IPS DF 6.9 (cell line): ENCODE data around the gene C10orf53.
"Not testable (repeated sequence)": the region's sequence is repeated elsewhere in the genome, so short reads cannot be mapped to it uniquely, and the experiment has no call there.

Source experiments
- DNase-seq: peaks from one replicate; pipeline ENCODE4 v3.0.0-alpha.2; 2013; ENCODE audit warnings: low read depth, low spot score
- H3K27ac ChIP-seq: one replicate; pipeline ENCODE4 v1.5.1; 2013; ENCODE audit warnings: low read length, control low read depth
- H3K27me3 ChIP-seq: 2 replicates; pipeline ENCODE4 v1.6.1; 2013; ENCODE audit warnings: mild to moderate bottlenecking, low read length; ENCODE audit not compliant: control insufficient read depth, insufficient read depth
- H3K36me3 ChIP-seq: 2 replicates; pipeline ENCODE4 v1.6.1; 2013; ENCODE audit warnings: low read length; ENCODE audit not compliant: control insufficient read depth, insufficient read depth
- H3K4me1 ChIP-seq: 2 replicates; pipeline ENCODE4 v1.6.1; 2013; ENCODE audit warnings: low read length; ENCODE audit not compliant: control insufficient read depth, insufficient read depth
- H3K4me3 ChIP-seq: 2 replicates; pipeline ENCODE4 v1.5.1; 2013; ENCODE audit warnings: mild to moderate bottlenecking, low read length
- H3K9me3 ChIP-seq: 2 replicates; pipeline ENCODE4 v1.6.1; 2013; ENCODE audit warnings: low read length, inconsistent platforms; ENCODE audit not compliant: control insufficient read depth, insufficient read depth
- WGBS: extraction: QIAGEN DNeasy Blood & Tissue Kit; methylation state at CpG from one replicate; pipeline ENCODE4 v1.1.7; 2013; ENCODE audit warnings: mixed read lengths, missing lambda C conversion rate; ENCODE audit not compliant: insufficient read length, insufficient coverage; 5-methylcytosine and 5-hydroxymethylcytosine counted together

The C10orf53 gene

GRCh38 chr10:49710966-49711365 lies 31.5 kb downstream of the C10orf53 start:
- Histone ChIP-seq H3K36me3 (no peaks in the 10 kb centered on the region), H3K4me3 (no peak overlapping the region), H3K27me3 (no peaks in the 10 kb centered on the region), H3K9me3 (no peaks in the 10 kb centered on the region), H3K4me1 (no peaks in the 10 kb centered on the region), H3K27ac (no peak overlapping the region)
- DNase-seq = no peak
- no CpG with 5 or more reads among the region's 6 CpGs for WGBS

- no peak overlapping the region for H3K27ac ChIP-seq
- no peak for DNase-seq
- no CpG with 5 or more reads among the region's 8 CpGs for WGBS
- no peaks in the 10 kb centered on the region for H3K27me3 ChIP-seq
- H3K4me1 ChIP-seq = no peaks in the 10 kb centered on the region
- H3K4me3 ChIP-seq = no peak overlapping the region
- H3K9me3 ChIP-seq = no peaks in the 10 kb centered on the region
- H3K36me3 ChIP-seq = no peaks in the 10 kb centered on the region
Measured at GRCh38 chr10:49711481-49711880, 32.0 kb downstream of the C10orf53 start.

- WGBS = no CpG with 5 or more reads among the region's 5 CpGs
- no peaks in the 10 kb centered on the region for H3K27me3 ChIP-seq
- H3K4me3 ChIP-seq = no peak overlapping the region
- no peaks in the 10 kb centered on the region for H3K4me1 ChIP-seq
- no peak for DNase-seq
- no peaks in the 10 kb centered on the region for H3K36me3 ChIP-seq
- no peak overlapping the region for H3K27ac ChIP-seq
- no peaks in the 10 kb centered on the region for H3K9me3 ChIP-seq
Measured at GRCh38 chr10:49713266-49713665, 33.8 kb downstream of the C10orf53 start.

GRCh38 chr10:49715157-49715556 lies 35.7 kb downstream of the C10orf53 start:
- H3K36me3 ChIP-seq, H3K9me3 ChIP-seq, H3K4me1 ChIP-seq, DNase-seq, H3K27me3 ChIP-seq, H3K27ac ChIP-seq, H3K4me3 ChIP-seq: not testable (repeated sequence)
- WGBS = no CpG with 5 or more reads among the region's 7 CpGs

DNA sequence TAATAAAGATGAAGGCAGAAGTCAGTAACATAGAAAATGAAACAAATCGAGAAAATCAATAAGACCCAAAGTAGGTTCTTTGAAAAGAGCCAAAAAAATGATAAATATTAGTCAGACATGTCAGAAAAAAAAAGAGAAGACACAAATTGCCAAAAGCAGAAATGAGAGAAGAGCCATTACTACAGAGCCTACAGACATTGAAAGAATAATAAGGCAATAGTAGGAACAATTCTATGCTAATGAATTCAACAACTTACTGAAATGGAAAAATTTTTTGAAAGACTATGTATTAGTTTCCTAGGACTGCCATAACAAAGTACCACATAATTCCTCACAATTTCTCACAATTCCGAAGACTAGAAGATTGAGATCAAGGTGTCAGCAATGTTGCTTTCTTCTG lies 47.1 kb downstream of the C10orf53 start:
- no CpG with 5 or more reads among the region's 2 CpGs for WGBS
- H3K9me3 ChIP-seq = no peaks in the 10 kb centered on the region; the same call in 1 of the 2 replicates
- H3K4me1 ChIP-seq = 0 out of 2 replicates have a peak, but pooled peaks cover 1% of the 10 kb centered on the region
- no peaks in the 10 kb centered on the region for H3K36me3 ChIP-seq
- H3K4me3 ChIP-seq = no peak overlapping the region
- H3K27me3 ChIP-seq = no peaks in the 10 kb centered on the region
- DNase-seq = no peak
- H3K27ac ChIP-seq = no peak overlapping the region

- no peak for DNase-seq
- Histone ChIP-seq H3K36me3 (peaks cover 14% of the 10 kb centered on the region), H3K4me3 (no peak overlapping the region), H3K4me1 (no peaks in the 10 kb centered on the region; the same call in 1 of the 2 replicates), H3K27me3 (no peaks in the 10 kb centered on the region), H3K27ac (no peak overlapping the region), H3K9me3 (no peaks in the 10 kb centered on the region)
- no CpG with 5 or more reads among the region's 7 CpGs for WGBS
Measured at GRCh38 chr10:49733866-49734265, 54.4 kb downstream of the C10orf53 start.

DNA sequence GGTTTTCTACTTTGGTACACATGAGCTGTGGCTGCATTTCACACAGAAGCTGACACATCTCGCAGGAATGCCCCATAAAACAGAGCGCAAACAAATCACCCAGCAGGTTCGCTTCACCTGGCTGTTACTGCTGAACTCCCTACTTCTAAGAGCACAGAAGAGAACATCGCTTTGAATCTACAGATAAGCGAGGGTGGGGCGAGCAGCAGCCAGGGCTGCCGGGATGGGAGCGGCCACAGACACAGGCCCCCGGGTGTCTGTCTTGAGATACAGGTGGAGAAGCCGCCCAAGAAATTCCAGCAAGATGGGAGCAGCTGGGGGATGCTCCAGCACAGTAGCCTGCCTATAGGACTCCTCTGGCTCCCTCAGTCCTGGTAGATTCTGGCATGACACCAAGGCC lies 55.2 kb downstream of the C10orf53 start:
- Histone ChIP-seq H3K4me1 (no peaks in the 10 kb centered on the region; the same call in 1 of the 2 replicates), H3K27ac (no peak overlapping the region), H3K27me3 (no peaks in the 10 kb centered on the region), H3K9me3 (no peaks in the 10 kb centered on the region), H3K36me3 (peaks cover 14% of the 10 kb centered on the region), H3K4me3 (no peak overlapping the region)
- DNase-seq = no peak
- WGBS = no CpG with 5 or more reads among the region's 10 CpGs

DNA sequence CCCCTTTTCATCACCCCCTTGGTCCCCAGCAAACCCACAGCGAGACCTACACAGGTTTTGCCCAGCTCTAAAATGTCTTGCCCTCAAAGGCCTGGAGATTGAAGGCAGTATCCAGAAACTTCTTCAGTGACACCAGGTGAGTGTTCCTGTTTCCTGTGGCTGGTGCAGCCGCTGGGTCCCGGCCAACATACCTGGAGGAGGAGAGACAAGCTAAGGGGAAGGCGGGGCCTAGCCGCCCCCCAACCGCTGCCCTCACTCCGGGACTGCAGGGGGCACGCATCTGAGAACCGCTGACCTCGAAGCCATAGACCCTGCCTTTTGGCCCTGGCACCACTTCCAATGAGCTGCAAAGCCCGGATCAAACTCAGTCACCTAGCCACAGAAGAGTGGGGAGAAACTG lies 55.7 kb downstream of the C10orf53 start:
- no peak overlapping the region for H3K4me3 ChIP-seq
- WGBS = no CpG with 5 or more reads among the region's 11 CpGs

GRCh38 chr10:49735848-49736563 lies 56.6 kb downstream of the C10orf53 start:
- H3K27me3 ChIP-seq = no peaks in the 10 kb centered on the region
- H3K36me3 ChIP-seq = peaks cover 17% of the 10 kb centered on the region
- H3K4me3 ChIP-seq = no peak overlapping the region
- H3K9me3 ChIP-seq = no peaks in the 10 kb centered on the region
- H3K4me1 ChIP-seq = no peaks in the 10 kb centered on the region; the same call in 1 of the 2 replicates
- no peak overlapping the region for H3K27ac ChIP-seq
- no peak for DNase-seq
- no CpG with 5 or more reads among the region's 23 CpGs for WGBS

More for the DNA sequence above, 55.7 kb downstream of the C10orf53 start:
- Histone ChIP-seq H3K36me3 (peaks cover 14% of the 10 kb centered on the region), H3K27me3 (no peaks in the 10 kb centered on the region), H3K27ac (no peak overlapping the region), H3K4me1 (no peaks in the 10 kb centered on the region; the same call in 1 of the 2 replicates), H3K9me3 (no peaks in the 10 kb centered on the region)
- no peak for DNase-seq

GRCh38 chr10:49736564-49737113 lies 57.2 kb downstream of the C10orf53 start:
- H3K4me3 ChIP-seq = no peak overlapping the region
- DNase-seq = no peak
- no peak overlapping the region for H3K27ac ChIP-seq
- no CpG with 5 or more reads among the region's 5 CpGs for WGBS
- no peaks in the 10 kb centered on the region for H3K27me3 ChIP-seq
- no peaks in the 10 kb centered on the region; the same call in 1 of the 2 replicates for H3K4me1 ChIP-seq
- H3K36me3 ChIP-seq = peaks cover 17% of the 10 kb centered on the region
- no peaks in the 10 kb centered on the region for H3K9me3 ChIP-seq
